Lower leg skin (tissue), 3 donors: ENCODE results near the gene CDV3.

Experiments
- CTCF ChIP-seq, 3 donors: fragments of 450-650 bp; IDR thresholded peaks; one replicate each; pipeline ENCODE4 v1.5.1; 2016; ENCODE audit warnings: antibody characterized with exemption in 3 of 3, mild to moderate bottlenecking in 3 of 3, moderate library complexity in 2 of 3
- POLR2A ChIP-seq, 2 donors: fragments of 450-650 bp; IDR thresholded peaks; one replicate each; pipeline ENCODE4 v1.6.1; 2016 to 2017; ENCODE audit warnings: antibody characterized with exemption in 2 of 2, mild to moderate bottlenecking in 1 of 2, moderate library complexity in 1 of 2

GRCh38 chr3:133627789-133628188 is 54.3 kb downstream of the CDV3 start:
- TF ChIP-seq CTCF (IDR thresholded peaks at IDR 0.05) = no peak
- TF ChIP-seq POLR2A (IDR thresholded peaks at IDR 0.05) = no peak
